Neuronal stem cell (in vitro differentiated cells): ENCODE results near the gene USF3.

Source experiments
- DNase-seq: peaks from one replicate; pipeline ENCODE4 v3.0.0-alpha.2; 2013; ENCODE audit warnings: low spot score
- H2AFZ ChIP-seq: one replicate; pipeline ENCODE4 v1.6.1; 2013; ENCODE audit warnings: mild to moderate bottlenecking, low read length, inconsistent platforms
- H2AK5ac ChIP-seq: 2 replicates; pipeline ENCODE4 v1.6.1; 2013; ENCODE audit warnings: low read depth, mild to moderate bottlenecking, inconsistent platforms, low read length, moderate library complexity, mixed read lengths
- H2BK120ac ChIP-seq: 2 replicates; pipeline ENCODE4 v1.6.1; 2013; ENCODE audit warnings: low read depth, mild to moderate bottlenecking, inconsistent platforms, low read length, moderate library complexity, mixed read lengths
- H2BK12ac ChIP-seq: one replicate; pipeline ENCODE4 v1.6.1; 2013; ENCODE audit warnings: low read length, inconsistent platforms
- H2BK15ac ChIP-seq: 2 replicates; pipeline ENCODE4 v1.6.1; 2013; ENCODE audit warnings: mild to moderate bottlenecking, low read length, inconsistent platforms, mixed read lengths
- H2BK5ac ChIP-seq: one replicate; pipeline ENCODE4 v1.6.1; 2013; ENCODE audit warnings: inconsistent platforms, mild to moderate bottlenecking, low read length, moderate library complexity
- H3K14ac ChIP-seq: one replicate; pipeline ENCODE4 v1.6.1; 2013; ENCODE audit warnings: low read length, inconsistent platforms
- H3K18ac ChIP-seq: 2 replicates; pipeline ENCODE4 v1.6.1; 2013; ENCODE audit warnings: low read length, inconsistent platforms
- H3K23ac ChIP-seq: 2 replicates; pipeline ENCODE4 v1.6.1; 2013; ENCODE audit warnings: low read depth, mild to moderate bottlenecking, mixed read lengths, low read length, inconsistent platforms; ENCODE audit not compliant: poor library complexity
- H3K27ac ChIP-seq: replicated peaks from 3 replicates; pipeline ENCODE4 v1.5.1; 2013; ENCODE audit warnings: low read length, inconsistent platforms
- H3K27me3 ChIP-seq, 3 experiments: 2 replicates each; pipeline ENCODE4 v1.6.1; 2013; ENCODE audit warnings: low read length in 3 of 3, mild to moderate bottlenecking in 2 of 3, inconsistent platforms in 1 of 3, low read depth in 1 of 3, mixed read lengths in 1 of 3, moderate library complexity in 1 of 3; ENCODE audit not compliant: control insufficient read depth in 3 of 3, insufficient read depth in 3 of 3
- H3K36me3 ChIP-seq, 2 donors: replicated peaks in 1 of 2; 2 replicates each; pipeline ENCODE4 v1.6.1; 2013; ENCODE audit warnings: low read length in 2 of 2; ENCODE audit not compliant: control insufficient read depth in 2 of 2, insufficient read depth in 2 of 2
- H3K4ac ChIP-seq: 2 replicates; pipeline ENCODE4 v1.6.1; 2013; ENCODE audit warnings: inconsistent platforms, mild to moderate bottlenecking, low read length, moderate library complexity
- H3K4me1 ChIP-seq, 2 donors: 1 replicate in 1 of 2; 2 replicates in 1 of 2; pipeline ENCODE4 v1.6.1; 2013; ENCODE audit warnings: low read length in 2 of 2, low read depth in 1 of 2; ENCODE audit not compliant: control insufficient read depth in 2 of 2, insufficient read depth in 1 of 2
- H3K4me2 ChIP-seq: one replicate; pipeline ENCODE4 v1.6.1; 2013; ENCODE audit warnings: mild to moderate bottlenecking, low read length, inconsistent platforms; ENCODE audit not compliant: insufficient read depth, poor library complexity, severe bottlenecking
- H3K4me3 ChIP-seq, 2 donors: 2 replicates each; pipeline ENCODE4 v1.5.1; 2013; ENCODE audit warnings: low read length in 2 of 2, mild to moderate bottlenecking in 2 of 2, inconsistent platforms in 1 of 2, moderate library complexity in 1 of 2
- H3K79me1 ChIP-seq: one replicate; pipeline ENCODE4 v1.6.1; 2013; ENCODE audit warnings: low read depth, mild to moderate bottlenecking, inconsistent platforms, low read length, moderate library complexity
- H3K9ac ChIP-seq: one replicate; pipeline ENCODE4 v1.6.1; 2013; ENCODE audit warnings: mild to moderate bottlenecking, low read depth, low read length, inconsistent platforms; ENCODE audit not compliant: poor library complexity
- H3K9me3 ChIP-seq, 2 donors: replicated peaks in 1 of 2; 2 replicates each; pipeline versions ENCODE3 to v1.6.1; 2013; ENCODE audit warnings: low read length in 2 of 2, mild to moderate bottlenecking in 2 of 2, inconsistent platforms in 1 of 2, low read depth in 1 of 2, mixed read lengths in 1 of 2, moderate library complexity in 1 of 2; ENCODE audit not compliant: control insufficient read depth in 2 of 2, insufficient read depth in 1 of 2
- H4K8ac ChIP-seq: one replicate; pipeline ENCODE4 v1.6.1; 2013; ENCODE audit warnings: low read depth, mild to moderate bottlenecking, inconsistent platforms, low read length, moderate library complexity
- H4K91ac ChIP-seq: one replicate; pipeline ENCODE4 v1.6.1; 2013; ENCODE audit warnings: low read length, low read depth, mild to moderate bottlenecking, inconsistent platforms; ENCODE audit not compliant: poor library complexity
- WGBS, 2 donors: extraction: QIAGEN DNeasy Blood & Tissue Kit; methylation state at CpG; one replicate each; pipeline ENCODE4 v1.1.7; 2013; ENCODE audit warnings: missing lambda C conversion rate in 2 of 2, mixed read lengths in 1 of 2; ENCODE audit not compliant: insufficient read length in 2 of 2, insufficient replicate concordance in 1 of 2; ENCODE audit errors: extremely low coverage in 2 of 2; 5-methylcytosine and 5-hydroxymethylcytosine counted together

USF3 gene

DNA sequence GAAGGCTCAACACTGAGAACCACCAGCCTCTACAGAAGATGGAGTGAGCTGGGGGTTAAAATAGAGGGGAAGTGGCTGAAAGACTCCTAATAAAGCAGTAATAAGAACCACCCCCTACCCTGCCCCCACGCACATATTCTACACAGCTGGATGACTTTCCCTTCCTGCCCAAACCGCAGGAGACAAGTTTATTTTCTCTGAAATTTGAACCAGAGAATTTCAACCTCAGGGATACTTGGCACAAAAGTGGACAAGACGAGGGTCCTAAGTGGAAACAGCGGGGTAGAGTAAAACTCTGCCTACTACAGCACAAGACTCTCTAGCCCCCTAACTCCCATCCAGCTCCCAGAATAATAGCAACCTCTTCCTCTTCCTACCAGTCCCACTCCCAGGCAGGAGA is 28.4 kb downstream of the USF3 start:
- no peak overlapping the region for H3K9ac ChIP-seq
- WGBS, 2 donors = no CpG with 5 or more reads among the region's 4 CpGs

GRCh38 chr3:113664523-113665094 is 31.8 kb downstream of the USF3 start:
- no peak for DNase-seq
- H3K9ac ChIP-seq = no peak overlapping the region
- no peak overlapping the region for H2AFZ ChIP-seq
- H4K8ac ChIP-seq = no peak overlapping the region
- no peak overlapping the region for H3K23ac ChIP-seq
- H3K9me3 ChIP-seq = no peaks in the 10 kb centered on the region
- H3K36me3 ChIP-seq = peaks cover 11 to 42% of the 10 kb centered on the region in 2 donors
- no peak overlapping the region for H3K4me3 ChIP-seq
- H3K4ac ChIP-seq = no peak overlapping the region
- H3K4me2 ChIP-seq = no peak overlapping the region
- H2BK12ac ChIP-seq = no peak overlapping the region
- no peak overlapping the region for H4K91ac ChIP-seq
- H2AK5ac ChIP-seq = no peak overlapping the region
- no peak overlapping the region for H3K18ac ChIP-seq
- H3K14ac ChIP-seq = no peak overlapping the region
- no peak overlapping the region for H2BK120ac ChIP-seq
- no peak overlapping the region for H3K27ac ChIP-seq
- peaks cover 2 to 4% of the 10 kb centered on the region in 2 donors for H3K4me1 ChIP-seq
- H2BK5ac ChIP-seq = no peak overlapping the region
- no peaks in the 10 kb centered on the region for H3K79me1 ChIP-seq
- H2BK15ac ChIP-seq = no peak overlapping the region
- H3K27me3 ChIP-seq = no peaks in the 10 kb centered on the region

More for the DNA sequence above, 28.4 kb downstream of the USF3 start:
- Histone ChIP-seq H2AFZ (no peak overlapping the region), H4K8ac (no peak overlapping the region), H3K9me3 (no peaks in the 10 kb centered on the region), H3K18ac (no peak overlapping the region), H3K36me3 (peaks cover 0 to 28% of the 10 kb centered on the region in 2 donors), H3K79me1 (no peaks in the 10 kb centered on the region), H3K4me3 (no peak overlapping the region), H2BK5ac (no peak overlapping the region), H3K27me3 (no peaks in the 10 kb centered on the region), H2BK120ac (no peak overlapping the region), H2BK15ac (no peak overlapping the region), H2BK12ac (no peak overlapping the region), H3K27ac (no peak overlapping the region), H4K91ac (no peak overlapping the region), H3K23ac (no peak overlapping the region), H3K4me2 (no peak overlapping the region), H3K14ac (no peak overlapping the region), H3K4me1 (peaks cover 2 to 4% of the 10 kb centered on the region in 2 donors), H3K4ac (no peak overlapping the region), H2AK5ac (no peak overlapping the region)
- no peak for DNase-seq

DNA sequence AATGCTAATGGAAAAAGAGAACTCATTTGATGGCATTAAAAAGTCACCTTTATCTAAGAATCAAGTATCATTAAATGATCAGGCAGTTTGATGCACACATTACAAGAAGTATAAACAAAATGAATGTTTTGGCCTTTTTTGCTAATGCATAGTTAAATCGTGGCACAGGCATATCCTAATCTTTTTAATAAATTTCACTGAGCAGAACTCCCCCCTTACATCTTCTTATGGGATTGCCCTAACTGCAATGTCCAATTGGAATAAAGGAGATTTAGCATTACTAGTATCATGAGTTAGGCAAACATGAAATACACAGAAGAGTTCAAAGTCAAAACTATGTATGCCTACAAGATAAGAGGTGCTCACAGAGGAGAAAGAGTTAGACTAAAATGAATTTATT is 32.7 kb downstream of the USF3 start:
- H3K9me3 ChIP-seq = no peaks in the 10 kb centered on the region
- H4K91ac ChIP-seq = no peak overlapping the region
- H2AFZ ChIP-seq = no peak overlapping the region
- no peak for DNase-seq
- peaks cover 2 to 4% of the 10 kb centered on the region in 2 donors for H3K4me1 ChIP-seq
- H4K8ac ChIP-seq = no peak overlapping the region
- H3K4me3 ChIP-seq = no peak overlapping the region
- no peak overlapping the region for H2BK12ac ChIP-seq
- no peaks in the 10 kb centered on the region for H3K79me1 ChIP-seq
- no peak overlapping the region for H3K18ac ChIP-seq
- no peak overlapping the region for H3K4me2 ChIP-seq
- no peak overlapping the region for H2BK120ac ChIP-seq
- H3K9ac ChIP-seq = no peak overlapping the region
- H2BK15ac ChIP-seq = no peak overlapping the region
- no peak overlapping the region for H2BK5ac ChIP-seq
- H3K14ac ChIP-seq = no peak overlapping the region
- no peak overlapping the region for H3K27ac ChIP-seq
- no peak overlapping the region for H2AK5ac ChIP-seq
- peaks cover 13 to 50% of the 10 kb centered on the region in 2 donors for H3K36me3 ChIP-seq
- H3K27me3 ChIP-seq = no peaks in the 10 kb centered on the region
- no peak overlapping the region for H3K4ac ChIP-seq
- H3K23ac ChIP-seq = no peak overlapping the region
- WGBS, 2 donors = no CpG with 5 or more reads among the region's 1 CpG

GRCh38 chr3:113663324-113663750 is 33.1 kb downstream of the USF3 start:
- Histone ChIP-seq H4K8ac (no peak overlapping the region), H2BK120ac (no peak overlapping the region), H2AK5ac (no peak overlapping the region), H2AFZ (no peak overlapping the region), H3K79me1 (no peaks in the 10 kb centered on the region), H3K4me3 (no peak overlapping the region), H2BK12ac (no peak overlapping the region), H3K23ac (no peak overlapping the region), H3K36me3 (peaks cover 13 to 54% of the 10 kb centered on the region in 2 donors), H4K91ac (no peak overlapping the region), H3K14ac (no peak overlapping the region), H3K27me3 (no peaks in the 10 kb centered on the region), H3K4me2 (no peak overlapping the region), H3K4ac (no peak overlapping the region), H3K27ac (no peak overlapping the region), H3K9ac (no peak overlapping the region), H3K18ac (no peak overlapping the region), H3K4me1 (peaks cover 2 to 4% of the 10 kb centered on the region in 2 donors), H3K9me3 (no peaks in the 10 kb centered on the region), H2BK5ac (no peak overlapping the region), H2BK15ac (no peak overlapping the region)
- no CpG with 5 or more reads among the region's 3 CpGs for WGBS, 2 donors
- no peak for DNase-seq
